Amniotic epithelial cell (primary cell): ENCODE results near the gene IL12B.
"Not testable (repeated sequence)": the region's sequence is repeated elsewhere in the genome, so short reads cannot be mapped to it uniquely, and the experiment has no call there.

Experiments
- DNase-seq: peaks from one replicate; pipeline ENCODE4 v3.0.0-alpha.2; 2010; ENCODE audit warnings: low read depth

The IL12B gene

GRCh38 chr5:159290741-159291140 is 39.5 kb downstream of the IL12B start:
- DNase-seq: peak; percentile 52

GRCh38 chr5:159286420-159287035 is 43.8 kb downstream of the IL12B start:
- peak; percentile 40 for DNase-seq

GRCh38 chr5:159274676-159275075 is 55.6 kb downstream of the IL12B start:
- DNase-seq: no peak

GRCh38 chr5:159273923-159274322 is 56.4 kb downstream of the IL12B start:
- no peak for DNase-seq

GRCh38 chr5:159269723-159270122 is 60.6 kb downstream of the IL12B start:
- DNase-seq: no peak

- not testable (repeated sequence) for DNase-seq
Observed at GRCh38 chr5:159266764-159267163, 63.5 kb downstream of the IL12B start.
